Fibroblast of lung (primary cell): ENCODE measurements around the gene ISOC2. TPM values are rescaled to one million over a fixed set of nuclear protein-coding genes. Genes with fewer than 3 reads are reported as not detected.

Experiments
- DNase-seq, 2 donors: peaks; one replicate each; pipeline versions ENCODE4 v3.0.0 to v3.0.0-alpha.2; 2010; ENCODE audit warnings: low read depth in 2 of 2
- H2AFZ ChIP-seq: 2 replicates; pipeline ENCODE4 v1.5.1; 2012; ENCODE audit warnings: low read length, control low read depth, inconsistent platforms
- H3K27ac ChIP-seq: 2 replicates; pipeline ENCODE4 v1.5.1; 2011; ENCODE audit warnings: low read length, control low read depth; ENCODE audit not compliant: insufficient read depth
- H3K27me3 ChIP-seq: 2 replicates; pipeline ENCODE4 v1.5.1; 2011; ENCODE audit warnings: mild to moderate bottlenecking, low read length; ENCODE audit not compliant: control insufficient read depth, insufficient read depth
- H3K36me3 ChIP-seq: 2 replicates; pipeline ENCODE4 v1.5.1; 2011; ENCODE audit warnings: low read length; ENCODE audit not compliant: control insufficient read depth, insufficient read depth
- H3K4me1 ChIP-seq: 2 replicates; pipeline ENCODE4 v1.5.1; 2011; ENCODE audit warnings: low read length; ENCODE audit not compliant: control insufficient read depth, insufficient read depth; ENCODE audit errors: extremely low read depth
- H3K4me2 ChIP-seq: 2 replicates; pipeline ENCODE4 v1.5.1; 2011; ENCODE audit warnings: low read length, control low read depth; ENCODE audit not compliant: insufficient read depth; ENCODE audit errors: extremely low read depth
- H3K4me3 ChIP-seq, 4 experiments: fragments of 200-600 bp in 1 of 4; sonication (generic) in 1 of 4; replicated peaks in 1 of 4; 2 replicates each; pipeline ENCODE4 v1.5.1; 2011 to 2016; ENCODE audit warnings: low read length in 4 of 4, low read depth in 3 of 4, mild to moderate bottlenecking in 3 of 4, control low read depth in 2 of 4, inconsistent platforms in 1 of 4, mixed read lengths in 1 of 4; ENCODE audit not compliant: insufficient read depth in 1 of 4; ENCODE audit errors: control extremely low read depth in 1 of 4
- H3K79me2 ChIP-seq: 2 replicates; pipeline ENCODE4 v1.5.1; 2012; ENCODE audit warnings: mild to moderate bottlenecking, low read length, inconsistent platforms; ENCODE audit not compliant: control insufficient read depth, insufficient read depth
- H3K9ac ChIP-seq: 2 replicates; pipeline ENCODE4 v1.5.1; 2011; ENCODE audit warnings: mild to moderate bottlenecking, low read length, control low read depth; ENCODE audit not compliant: insufficient read depth
- H3K9me3 ChIP-seq: 2 replicates; pipeline ENCODE4 v1.5.1; 2012; ENCODE audit warnings: low read depth, low read length; ENCODE audit not compliant: control insufficient read depth, insufficient read depth
- H4K20me1 ChIP-seq: 2 replicates; pipeline ENCODE4 v1.5.1; 2011; ENCODE audit warnings: low read length; ENCODE audit not compliant: control insufficient read depth, insufficient read depth; ENCODE audit errors: extremely low read depth
- EZH2 ChIP-seq: IDR thresholded peaks from 2 replicates; pipeline ENCODE4 v1.5.1; 2012; ENCODE audit warnings: low read length, control low read depth, mild to moderate bottlenecking; ENCODE audit errors: missing control alignments
- polyA plus RNA-seq, 2 donors: library from polyadenylated mRNA; depleted of rRNA in 1 of 2; stranded (reverse) in 1 of 2; unstranded in 1 of 2; fragments of >200 nt; gene quantifications; 2 replicates each; pipeline ENCODE4 v1.2.1, GENCODE V29; 2011 to 2012; ENCODE audit warnings: missing spikeins in 1 of 2
- total RNA-seq: library from RNA; depleted of rRNA; stranded (reverse); fragments of >200 nt; gene quantifications from 2 replicates; pipeline ENCODE4 v1.2.1, GENCODE V29; 2014
- TF ChIP-seq, protein P1 (sequence below), 2 donors: IDR thresholded peaks in 1 of 2; conservative IDR thresholded peaks in 1 of 2; 1 replicate in 1 of 2; 2 replicates in 1 of 2; pipeline ENCODE4 v1.5.1; 2011 to 2012; ENCODE audit warnings: low read length in 2 of 2, control low read depth in 1 of 2, inconsistent platforms in 1 of 2, low read depth in 1 of 2, mild to moderate bottlenecking in 1 of 2

Gene ISOC2
- total and polyA plus RNA-seq, 2 donors (not counting 1 experiment from before 2014, with no cell fraction given), result 24.8 to 35.5 TPM

DNA sequence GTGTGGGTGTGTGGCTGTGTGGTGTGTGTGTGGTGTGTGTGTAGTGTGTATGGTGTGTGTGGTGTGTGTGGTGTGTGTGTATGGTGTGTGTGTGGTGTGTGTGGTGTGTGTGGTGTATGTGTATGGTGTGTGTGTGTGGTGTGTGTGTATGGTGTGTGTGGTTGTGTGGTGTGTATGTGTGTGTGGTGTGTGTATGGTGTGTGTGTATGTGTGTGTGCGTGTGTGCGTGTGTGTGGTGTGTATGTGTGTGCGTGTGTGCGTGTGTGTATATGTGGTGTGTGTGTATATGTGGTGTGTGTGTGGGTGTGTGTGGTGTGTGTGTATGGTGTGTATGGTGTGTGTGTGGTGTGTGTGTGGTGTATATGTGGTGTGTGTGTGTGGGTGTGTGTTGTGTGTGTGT lies 26.4 kb downstream of the ISOC2 start:
- TF ChIP-seq, protein P1, sequence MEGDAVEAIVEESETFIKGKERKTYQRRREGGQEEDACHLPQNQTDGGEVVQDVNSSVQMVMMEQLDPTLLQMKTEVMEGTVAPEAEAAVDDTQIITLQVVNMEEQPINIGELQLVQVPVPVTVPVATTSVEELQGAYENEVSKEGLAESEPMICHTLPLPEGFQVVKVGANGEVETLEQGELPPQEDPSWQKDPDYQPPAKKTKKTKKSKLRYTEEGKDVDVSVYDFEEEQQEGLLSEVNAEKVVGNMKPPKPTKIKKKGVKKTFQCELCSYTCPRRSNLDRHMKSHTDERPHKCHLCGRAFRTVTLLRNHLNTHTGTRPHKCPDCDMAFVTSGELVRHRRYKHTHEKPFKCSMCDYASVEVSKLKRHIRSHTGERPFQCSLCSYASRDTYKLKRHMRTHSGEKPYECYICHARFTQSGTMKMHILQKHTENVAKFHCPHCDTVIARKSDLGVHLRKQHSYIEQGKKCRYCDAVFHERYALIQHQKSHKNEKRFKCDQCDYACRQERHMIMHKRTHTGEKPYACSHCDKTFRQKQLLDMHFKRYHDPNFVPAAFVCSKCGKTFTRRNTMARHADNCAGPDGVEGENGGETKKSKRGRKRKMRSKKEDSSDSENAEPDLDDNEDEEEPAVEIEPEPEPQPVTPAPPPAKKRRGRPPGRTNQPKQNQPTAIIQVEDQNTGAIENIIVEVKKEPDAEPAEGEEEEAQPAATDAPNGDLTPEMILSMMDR (conservative IDR thresholded peaks at IDR 0.05 in 1 of 2, IDR thresholded peaks at IDR 0.05 in 1 of 2; ENCODE audit: low read depth in 1 of 2, low read length in 2 of 2), result no peak
- no peak for TF ChIP-seq EZH2
- no peaks in the 10 kb centered on the region for H3K9me3 ChIP-seq

DNA sequence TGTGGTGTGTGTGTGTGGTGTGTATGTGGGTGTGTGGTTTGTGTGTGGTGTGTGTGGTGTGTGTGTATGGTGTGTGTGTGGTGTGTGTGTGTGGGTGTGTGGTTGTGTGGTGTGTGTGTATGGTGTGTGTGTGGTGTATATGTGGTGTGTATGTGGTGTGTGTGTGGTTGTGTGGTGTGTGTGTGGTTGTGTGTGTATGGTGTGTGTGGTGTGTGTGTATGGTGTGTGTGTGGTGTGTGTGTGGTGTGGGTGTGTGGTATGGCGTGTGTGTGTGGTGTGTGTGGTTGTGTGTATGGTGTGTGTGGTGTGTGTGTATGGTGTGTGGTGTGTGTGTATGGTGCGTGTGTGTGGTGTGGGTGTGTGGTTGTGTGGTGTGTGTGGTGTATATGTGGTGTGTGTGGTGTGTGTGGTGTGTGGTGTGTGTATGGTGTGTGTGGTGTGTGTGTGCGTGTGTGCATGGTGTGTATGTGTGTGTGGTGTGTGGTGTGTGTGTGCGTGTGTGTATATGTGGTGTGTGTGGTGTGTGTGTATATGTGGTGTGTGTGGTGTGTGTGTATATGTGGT lies 27.0 kb downstream of the ISOC2 start:
- Histone ChIP-seq H4K20me1 (no peaks in the 10 kb centered on the region), H3K36me3 (no peaks in the 10 kb centered on the region), H3K4me3 (no peak overlapping the region), H2AFZ (no peak overlapping the region), H3K79me2 (no peaks in the 10 kb centered on the region), H3K9ac (no peak overlapping the region), H3K9me3 (no peaks in the 10 kb centered on the region), H3K4me1 (no peaks in the 10 kb centered on the region), H3K27ac (no peak overlapping the region), H3K27me3 (peaks cover 4% of the 10 kb centered on the region), H3K4me2 (no peak overlapping the region)
- no peak for DNase-seq
- TF ChIP-seq EZH2, result no peak
- TF ChIP-seq, protein P1 (conservative IDR thresholded peaks at IDR 0.05 in 1 of 2, IDR thresholded peaks at IDR 0.05 in 1 of 2; ENCODE audit: low read depth in 1 of 2, low read length in 2 of 2), result no peak

More for the DNA sequence above, 26.4 kb downstream of the ISOC2 start:
- no peaks in the 10 kb centered on the region for H3K79me2 ChIP-seq
- H3K27me3 ChIP-seq, result peaks cover 5% of the 10 kb centered on the region
- DNase-seq, result no peak
- H3K9ac ChIP-seq, result no peak overlapping the region
- H4K20me1 ChIP-seq, result no peaks in the 10 kb centered on the region
- no peaks in the 10 kb centered on the region for H3K36me3 ChIP-seq
- no peak overlapping the region for H3K4me3 ChIP-seq
- H3K27ac ChIP-seq, result no peak overlapping the region
- no peak overlapping the region for H2AFZ ChIP-seq
- H3K4me2 ChIP-seq, result no peak overlapping the region
- H3K4me1 ChIP-seq, result no peaks in the 10 kb centered on the region

DNA sequence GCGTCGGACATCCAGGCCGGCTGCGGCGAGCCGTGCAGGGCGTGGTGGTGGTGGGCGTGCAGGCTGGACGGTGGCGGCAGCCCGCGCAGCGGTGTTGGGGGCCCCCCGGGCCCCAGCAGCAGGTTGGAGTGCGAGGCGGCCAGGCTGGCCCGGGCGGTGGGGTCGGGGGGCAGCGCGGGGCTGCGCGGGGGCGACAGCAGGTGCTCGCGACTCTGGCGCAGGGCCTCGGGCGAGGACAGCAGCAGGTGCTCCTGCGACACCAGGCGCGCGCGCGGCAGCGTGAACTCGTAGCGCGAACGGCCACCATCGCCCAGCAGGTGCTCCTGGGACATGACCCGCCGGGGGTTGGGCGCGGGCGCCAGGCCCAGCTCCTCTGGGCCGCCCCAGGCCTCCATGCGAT lies 28.1 kb downstream of the ISOC2 start:
- H3K27ac ChIP-seq, result no peak overlapping the region
- no peaks in the 10 kb centered on the region for H4K20me1 ChIP-seq
- no peaks in the 10 kb centered on the region for H3K9me3 ChIP-seq
- no peak overlapping the region for H3K9ac ChIP-seq
- H2AFZ ChIP-seq, result no peak overlapping the region
- H3K4me1 ChIP-seq, result no peaks in the 10 kb centered on the region
- no peak for DNase-seq
- no peaks in the 10 kb centered on the region for H3K79me2 ChIP-seq
- no peak overlapping the region for H3K4me3 ChIP-seq
- H3K27me3 ChIP-seq, result no peaks in the 10 kb centered on the region
- H3K4me2 ChIP-seq, result no peak overlapping the region
- TF ChIP-seq EZH2, result no peak
- TF ChIP-seq, protein P1 (conservative IDR thresholded peaks at IDR 0.05 in 1 of 2, IDR thresholded peaks at IDR 0.05 in 1 of 2; ENCODE audit: low read depth in 1 of 2, low read length in 2 of 2), result no peak
- no peaks in the 10 kb centered on the region for H3K36me3 ChIP-seq
